GM10266 (cell line): ENCODE results near the gene PPP2R2B.

ENCODE experiments used
- DNase-seq: peaks from one replicate; pipeline ENCODE4 v3.0.0; 2012; ENCODE audit errors: extremely low spot score
- CTCF ChIP-seq: IDR thresholded peaks from 2 replicates; pipeline ENCODE4 v1.5.1; 2012; ENCODE audit warnings: mild to moderate bottlenecking, low read depth; ENCODE audit not compliant: control insufficient read depth, insufficient read depth; ENCODE audit errors: missing control alignments

Gene PPP2R2B

GRCh38 chr5:146595088-146595487, 283.5 kb downstream of the PPP2R2B start:
- no peak for DNase-seq
- no peak for TF ChIP-seq CTCF

DNA sequence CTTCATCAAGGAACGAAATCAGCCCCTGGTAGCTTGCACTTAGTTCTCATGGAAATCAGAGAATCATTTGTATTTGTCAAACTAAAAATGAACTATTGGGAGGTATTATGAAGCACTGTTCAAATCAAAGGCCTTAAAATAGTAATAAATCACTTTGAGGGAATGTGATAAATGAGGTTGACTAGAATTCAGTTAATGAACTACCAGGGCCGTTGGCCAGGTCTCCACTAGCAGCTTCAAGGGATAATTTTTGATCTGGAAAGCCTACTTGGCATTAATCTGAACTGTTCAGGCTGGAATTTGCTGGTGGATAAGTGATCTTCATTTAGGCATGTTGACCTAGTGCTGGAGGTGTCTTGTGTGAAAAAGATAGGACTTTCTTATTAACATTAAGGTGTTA, 286.2 kb downstream of the PPP2R2B start:
- TF ChIP-seq CTCF, result no peak
- DNase-seq, result no peak

DNA sequence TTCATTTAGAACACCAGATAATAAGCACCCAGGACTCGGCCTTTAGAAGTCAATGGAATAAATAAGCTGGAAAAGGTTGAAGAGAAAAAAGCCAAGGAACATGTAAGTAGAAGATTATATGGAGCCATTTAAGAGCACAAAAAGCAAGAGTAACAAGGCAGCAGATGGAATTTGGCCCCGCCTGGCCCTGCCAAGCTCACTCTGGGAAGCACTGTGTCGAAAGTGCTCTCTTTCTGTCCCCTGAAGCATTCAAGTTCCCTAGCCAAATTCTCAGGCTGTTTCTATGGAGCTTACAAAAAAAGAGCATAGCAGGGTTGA, 289.6 kb downstream of the PPP2R2B start:
- no peak for TF ChIP-seq CTCF
- DNase-seq, result no peak

- TF ChIP-seq CTCF, result no peak
- DNase-seq, result no peak
Measured at GRCh38 chr5:146588331-146589027, 290.1 kb downstream of the PPP2R2B start.

DNA sequence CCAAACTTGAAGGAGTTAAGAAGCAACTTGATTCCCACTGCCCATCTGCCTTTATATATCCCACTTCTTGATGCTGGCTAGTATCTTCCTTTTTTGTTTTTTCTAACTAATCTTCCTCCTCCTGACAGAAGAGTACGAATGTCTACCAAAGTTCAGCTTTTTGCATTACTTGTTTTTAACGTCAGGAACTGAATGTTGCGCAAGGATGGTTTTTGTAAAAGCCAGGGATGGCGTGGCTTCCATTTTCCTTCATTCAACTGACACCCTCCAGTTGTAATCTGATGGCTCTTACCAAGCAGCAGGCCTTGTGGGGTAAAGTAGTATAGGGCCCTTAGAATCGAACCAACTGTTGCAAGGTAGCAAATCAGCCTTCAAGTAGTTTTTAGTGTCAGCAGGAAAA, 291.8 kb downstream of the PPP2R2B start:
- TF ChIP-seq CTCF, result no peak
- DNase-seq, result no peak

GRCh38 chr5:146584750-146585149, 293.8 kb downstream of the PPP2R2B start:
- no peak for TF ChIP-seq CTCF

GRCh38 chr5:146582051-146582596, 296.4 kb downstream of the PPP2R2B start:
- DNase-seq, result no peak
- no peak for TF ChIP-seq CTCF

More at GRCh38 chr5:146584750-146585149, 293.8 kb downstream of the PPP2R2B start:
- no peak for DNase-seq
